ENCODE data around the gene MGAT1.

MGAT1 gene

DNA sequence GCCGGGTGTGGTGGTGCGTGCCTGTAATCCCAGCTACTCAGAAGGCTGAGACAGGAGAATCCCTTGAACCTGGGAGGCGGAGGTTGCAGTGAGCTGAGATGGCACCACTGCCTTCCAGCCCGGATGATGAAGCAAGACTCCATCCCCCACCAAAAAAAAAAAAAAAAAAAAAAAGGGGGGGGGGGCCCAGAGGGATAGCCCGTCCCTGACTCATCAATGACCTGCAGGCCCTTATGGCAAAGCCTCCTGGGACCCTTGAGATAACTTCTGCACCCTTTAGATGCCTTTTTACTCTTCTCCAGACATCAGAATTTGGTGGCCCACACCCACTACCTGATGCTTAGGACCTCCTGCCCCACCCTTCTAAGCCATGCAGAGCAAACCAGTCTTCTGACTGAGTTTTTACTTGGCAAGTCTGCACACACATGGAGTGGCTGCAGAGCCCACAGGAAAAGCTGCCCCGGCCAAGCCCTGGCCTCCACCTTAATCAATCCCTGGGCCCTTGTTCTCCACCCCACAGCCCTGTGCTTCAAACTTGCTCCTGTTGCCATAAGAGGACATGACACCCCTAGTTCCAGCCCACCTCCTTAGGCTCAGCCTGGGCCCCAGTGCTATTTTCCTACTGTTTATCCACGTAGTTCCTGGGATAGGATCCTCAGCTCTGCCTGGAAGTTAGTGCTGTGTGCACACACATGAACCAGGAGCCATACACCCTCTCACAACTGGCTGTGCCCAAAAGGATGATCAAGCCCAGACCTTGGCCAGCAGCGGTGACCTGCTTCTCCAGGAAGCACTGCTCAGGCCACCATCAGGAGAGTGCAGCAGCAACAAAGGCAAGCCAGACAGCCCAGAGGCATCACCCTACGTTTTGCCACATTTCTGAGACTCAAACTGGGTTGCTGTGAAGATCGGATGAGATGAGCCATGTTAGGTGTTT, 5.1 kb downstream of the MGAT1 start:
- H3K4me3 ChIP-seq (ENCODE audit: control insufficient read depth, low read depth, low read length): no peak overlapping the region
- DNase-seq (ENCODE audit: low read depth): no peak
- no peak for TF ChIP-seq CTCF (IDR thresholded peaks at IDR 0.05; ENCODE audit: control insufficient read depth, insufficient read depth, low read depth, low read length, missing control alignments)

DNA sequence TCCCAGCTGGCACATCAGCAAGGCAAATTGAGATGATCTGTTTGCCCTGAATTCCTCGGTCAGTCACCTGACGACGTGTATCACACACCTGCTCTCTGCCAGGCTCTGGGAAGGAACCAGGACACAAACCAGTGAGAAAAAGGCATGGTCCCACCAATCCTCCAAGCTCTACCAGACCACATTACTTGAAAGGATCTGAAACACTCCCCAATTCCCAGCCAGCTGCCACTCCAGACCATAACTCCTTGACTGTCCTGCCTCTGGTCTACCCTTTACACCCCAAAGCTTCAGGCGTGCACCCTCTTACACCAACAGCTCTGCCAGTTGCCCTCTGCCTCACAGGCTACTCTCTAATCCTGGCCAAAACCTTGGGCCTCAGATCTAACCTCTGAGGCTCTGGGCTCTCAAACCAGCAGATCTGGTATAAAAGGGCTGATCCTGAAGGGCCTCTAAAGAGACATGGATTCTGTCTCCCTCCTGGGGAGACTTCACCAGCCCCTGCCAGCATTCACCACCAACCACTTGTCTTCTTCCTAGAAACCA, 6.8 kb downstream of the MGAT1 start:
- no peak overlapping the region for H3K4me3 ChIP-seq (ENCODE audit: control insufficient read depth, low read depth, low read length)
- TF ChIP-seq CTCF (IDR thresholded peaks at IDR 0.05; ENCODE audit: control insufficient read depth, insufficient read depth, low read depth, low read length, missing control alignments): no peak
- DNase-seq (ENCODE audit: low read depth): no peak

- no peak for DNase-seq (ENCODE audit: low read depth)
- TF ChIP-seq CTCF (IDR thresholded peaks at IDR 0.05; ENCODE audit: control insufficient read depth, insufficient read depth, low read depth, low read length, missing control alignments): no peak
- H3K4me3 ChIP-seq (ENCODE audit: control insufficient read depth, low read depth, low read length): no peak overlapping the region
These were observed 9.7 kb downstream of the MGAT1 start for GRCh38 chr5:180792965-180793287.

- DNase-seq (ENCODE audit: low read depth): no peak
- TF ChIP-seq CTCF (IDR thresholded peaks at IDR 0.05; ENCODE audit: control insufficient read depth, insufficient read depth, low read depth, low read length, missing control alignments): no peak
- no peak overlapping the region for H3K4me3 ChIP-seq (ENCODE audit: control insufficient read depth, low read depth, low read length)
These were observed 10.2 kb downstream of the MGAT1 start for GRCh38 chr5:180792287-180792964.

GRCh38 chr5:180791611-180792213, 10.9 kb downstream of the MGAT1 start:
- H3K4me3 ChIP-seq (ENCODE audit: control insufficient read depth, low read depth, low read length): no peak overlapping the region
- no peak for DNase-seq (ENCODE audit: low read depth)
- TF ChIP-seq CTCF (IDR thresholded peaks at IDR 0.05; ENCODE audit: control insufficient read depth, insufficient read depth, low read depth, low read length, missing control alignments): no peak

DNA sequence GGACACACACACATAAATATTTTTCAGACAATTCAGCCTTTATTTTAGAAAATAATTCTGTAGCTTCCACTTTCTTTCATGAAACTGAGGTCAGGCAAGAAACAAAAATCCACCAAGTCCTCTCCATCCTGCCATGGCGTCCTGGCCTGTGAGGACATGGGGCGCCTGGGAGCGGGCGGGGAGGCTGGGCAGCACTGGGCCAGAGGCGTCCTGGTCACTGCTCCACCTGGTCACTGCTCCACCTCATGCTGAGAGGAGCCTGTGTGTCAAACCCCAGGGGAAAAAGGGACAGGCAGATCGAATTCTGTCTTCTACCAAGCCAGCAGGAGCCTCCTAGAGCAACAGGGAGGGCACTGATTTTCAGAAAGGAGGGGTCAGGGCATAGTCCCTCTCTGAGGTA, 12.1 kb downstream of the MGAT1 start:
- DNase-seq (ENCODE audit: low read depth): no peak
- no peak overlapping the region for H3K4me3 ChIP-seq (ENCODE audit: control insufficient read depth, low read depth, low read length)
- no peak for TF ChIP-seq CTCF (IDR thresholded peaks at IDR 0.05; ENCODE audit: control insufficient read depth, insufficient read depth, low read depth, low read length, missing control alignments)
